ENCODE data around the gene FAM162A. TPM values are rescaled to one million over a fixed set of nuclear protein-coding genes. Genes with fewer than 3 reads are reported as not detected.
A peak's percentile ranks its signal among the peaks of the same experiment; 100 is the strongest.

The FAM162A gene
- total RNA-seq, 1 donor from 2014 or later = 14.7 TPM

- DNase-seq (ENCODE audit: low read depth) (peak; percentile 92), FAIRE-seq (peak; percentile 68)
- Histone ChIP-seq H3K27me3 (ENCODE audit: control insufficient read depth, insufficient read depth, low read length) (no peaks in the 10 kb centered on the region), H3K4me3 (ENCODE audit: low read depth, low read length) (no peak overlapping the region), H3K36me3 (ENCODE audit: control insufficient read depth, insufficient read depth, low read length) (peaks cover 1% of the 10 kb centered on the region)
- TF ChIP-seq CTCF (IDR thresholded peaks at IDR 0.05; ENCODE audit: insufficient read depth, low read length, severe bottlenecking) = no peak
Observed at GRCh38 chr3:122366379-122366749, 17.6 kb upstream of the FAM162A start.

- no peaks in the 10 kb centered on the region for H3K27me3 ChIP-seq (ENCODE audit: control insufficient read depth, insufficient read depth, low read length)
- FAIRE-seq (no peak), DNase-seq (ENCODE audit: low read depth) (no peak)
- TF ChIP-seq CTCF (IDR thresholded peaks at IDR 0.05; ENCODE audit: insufficient read depth, low read length, severe bottlenecking) = no peak
- H3K36me3 ChIP-seq (ENCODE audit: control insufficient read depth, insufficient read depth, low read length) = peaks cover 1% of the 10 kb centered on the region
- H3K4me3 ChIP-seq (ENCODE audit: low read depth, low read length) = no peak overlapping the region
Observed at GRCh38 chr3:122374034-122374433, 9.9 kb upstream of the FAM162A start.

- no peak for TF ChIP-seq CTCF (IDR thresholded peaks at IDR 0.05; ENCODE audit: insufficient read depth, low read length, severe bottlenecking)
- no peak for DNase-seq (ENCODE audit: low read depth)
- no peak for FAIRE-seq
- Histone ChIP-seq H3K4me3 (ENCODE audit: low read depth, low read length) (no peak overlapping the region), H3K36me3 (ENCODE audit: control insufficient read depth, insufficient read depth, low read length) (peaks cover 1% of the 10 kb centered on the region), H3K27me3 (ENCODE audit: control insufficient read depth, insufficient read depth, low read length) (no peaks in the 10 kb centered on the region)
Observed at GRCh38 chr3:122377975-122378374, 6.0 kb upstream of the FAM162A start.

- DNase-seq (ENCODE audit: low read depth) (peak; percentile 67), FAIRE-seq (no peak)
- Histone ChIP-seq H3K4me3 (ENCODE audit: low read depth, low read length) (peak within 1 kb of the TSS; percentile 62), H3K36me3 (ENCODE audit: control insufficient read depth, insufficient read depth, low read length) (peaks cover 2% of the 10 kb centered on the region), H3K27me3 (ENCODE audit: control insufficient read depth, insufficient read depth, low read length) (no peaks in the 10 kb centered on the region)
- peak; percentile 1 for TF ChIP-seq CTCF (IDR thresholded peaks at IDR 0.05; ENCODE audit: insufficient read depth, low read length, severe bottlenecking)
Observed at GRCh38 chr3:122382888-122383666, 905 bp upstream of the FAM162A start, which contains the start of gene MIX23. MIX23 (minus strand) TSS chr3:122383231; CDS start chr3:122383224, 7 bp downstream.

- FAIRE-seq (no peak), DNase-seq (ENCODE audit: low read depth) (no peak)
- Histone ChIP-seq H3K4me3 (ENCODE audit: low read depth, low read length) (no peak overlapping the region), H3K36me3 (ENCODE audit: control insufficient read depth, insufficient read depth, low read length) (peaks cover 2% of the 10 kb centered on the region), H3K27me3 (ENCODE audit: control insufficient read depth, insufficient read depth, low read length) (no peaks in the 10 kb centered on the region)
- no peak for TF ChIP-seq CTCF (IDR thresholded peaks at IDR 0.05; ENCODE audit: insufficient read depth, low read length, severe bottlenecking)
Observed at GRCh38 chr3:122387709-122388108, 3.7 kb downstream of the FAM162A start.

- peaks cover 2% of the 10 kb centered on the region for H3K36me3 ChIP-seq (ENCODE audit: control insufficient read depth, insufficient read depth, low read length)
- H3K27me3 ChIP-seq (ENCODE audit: control insufficient read depth, insufficient read depth, low read length) = no peaks in the 10 kb centered on the region
- no peak for TF ChIP-seq CTCF (IDR thresholded peaks at IDR 0.05; ENCODE audit: insufficient read depth, low read length, severe bottlenecking)
- H3K4me3 ChIP-seq (ENCODE audit: low read depth, low read length) = no peak overlapping the region
- DNase-seq (ENCODE audit: low read depth) = no peak
- FAIRE-seq = no peak
Observed at GRCh38 chr3:122389197-122389596, 5.2 kb downstream of the FAM162A start.
